Measurements from ENCODE around the gene SEPTIN8. TPM values are rescaled to one million over a fixed set of nuclear protein-coding genes. Genes with fewer than 3 reads are reported as not detected.

Gene SEPTIN8
- total RNA-seq, 2 donors from 2014 or later = 27.5 to 27.7 TPM

- DNase-seq = peak in 1 of 4 donors; percentile 3
Observed at GRCh38 chr5:132761321-132762240, 15.5 kb downstream of the SEPTIN8 start.

GRCh38 chr5:132760601-132761317 is 16.3 kb downstream of the SEPTIN8 start:
- DNase-seq = no peak
- TF ChIP-seq CTCF (IDR thresholded peaks at IDR 0.05) (no peak), POLR2A (IDR thresholded peaks at IDR 0.05) (no peak)
- H3K36me3 ChIP-seq (replicated peaks in 1 of 2; ENCODE audit: insufficient read depth in 1 of 2, low read depth in 2 of 2) = peaks cover 0 to 25% of the 10 kb centered on the region in 2 donors
- no peaks in the 10 kb centered on the region for H3K9me3 ChIP-seq
- intact Hi-C loops (cut with DNase I) = no loop called here
- H3K27ac ChIP-seq = no peak overlapping the region
- no peak overlapping the region for H3K4me3 ChIP-seq
- WGBS, 2 donors = 90 to 93% methylated on average over 19 to 21 of the region's 21 CpGs
- no peak for ATAC-seq
- H3K4me1 ChIP-seq = no peaks in the 10 kb centered on the region
- H3K27me3 ChIP-seq = no peaks in the 10 kb centered on the region

More at GRCh38 chr5:132761321-132762240, 15.5 kb downstream of the SEPTIN8 start:
- Histone ChIP-seq H3K27ac (no peak overlapping the region), H3K36me3 (replicated peaks in 1 of 2; ENCODE audit: insufficient read depth in 1 of 2, low read depth in 2 of 2) (peaks cover 0 to 25% of the 10 kb centered on the region in 2 donors), H3K27me3 (no peaks in the 10 kb centered on the region), H3K9me3 (no peaks in the 10 kb centered on the region), H3K4me3 (no peak overlapping the region), H3K4me1 (no peaks in the 10 kb centered on the region)
- no peak for ATAC-seq
- intact Hi-C loops (cut with DNase I) = no loop called here
- TF ChIP-seq POLR2A (IDR thresholded peaks at IDR 0.05) (no peak), CTCF (IDR thresholded peaks at IDR 0.05) (no peak)
- WGBS, 2 donors = 89 to 91% methylated on average over 16 to 22 of the region's 22 CpGs

- intact Hi-C loops (cut with DNase I) = no loop called here
- TF ChIP-seq CTCF (IDR thresholded peaks at IDR 0.05) (no peak), POLR2A (IDR thresholded peaks at IDR 0.05) (no peak)
- DNase-seq (peak in 1 of 4 donors; percentile 2), ATAC-seq (no peak)
- H3K36me3 ChIP-seq (replicated peaks in 1 of 2; ENCODE audit: insufficient read depth in 1 of 2, low read depth in 2 of 2) = peaks cover 0 to 25% of the 10 kb centered on the region in 2 donors
- 92 to 96% methylated on average over 12 of the region's 12 CpGs for WGBS, 2 donors
- H3K9me3 ChIP-seq = no peaks in the 10 kb centered on the region
- no peaks in the 10 kb centered on the region for H3K4me1 ChIP-seq
- H3K27me3 ChIP-seq = no peaks in the 10 kb centered on the region
- no peak overlapping the region for H3K27ac ChIP-seq
- no peak overlapping the region for H3K4me3 ChIP-seq
Observed at GRCh38 chr5:132760049-132760420, 17.0 kb downstream of the SEPTIN8 start.

- Histone ChIP-seq H3K4me1 (no peaks in the 10 kb centered on the region), H3K27me3 (no peaks in the 10 kb centered on the region), H3K4me3 (no peak overlapping the region), H3K27ac (no peak overlapping the region), H3K36me3 (replicated peaks in 1 of 2; ENCODE audit: insufficient read depth in 1 of 2, low read depth in 2 of 2) (peaks cover 0 to 25% of the 10 kb centered on the region in 2 donors), H3K9me3 (no peaks in the 10 kb centered on the region)
- ATAC-seq (no peak), DNase-seq (no peak)
- TF ChIP-seq CTCF (IDR thresholded peaks at IDR 0.05) (no peak), POLR2A (IDR thresholded peaks at IDR 0.05) (no peak)
- 89 to 90% methylated on average over 12 to 13 of the region's 13 CpGs for WGBS, 2 donors
- intact Hi-C loops (cut with DNase I) = no loop called here
Observed at GRCh38 chr5:132759114-132760048, 17.7 kb downstream of the SEPTIN8 start.
